GM12891 (cell line): ENCODE measurements around the gene POU6F2.

Experiments
- POLR2A ChIP-seq: IDR thresholded peaks from 2 replicates; pipeline ENCODE4 v1.6.1; 2011; ENCODE audit warnings: low read depth, low read length, control low read depth
- POLR2AphosphoS5 ChIP-seq: IDR thresholded peaks from 2 replicates; pipeline ENCODE4 v1.6.1; 2011; ENCODE audit warnings: low read depth, low read length, control low read depth
- TAF1 ChIP-seq: IDR thresholded peaks from 2 replicates; pipeline ENCODE4 v1.6.1; 2011; ENCODE audit warnings: low read depth, low read length, control low read depth

- TF ChIP-seq TAF1 (no peak), POLR2A (no peak), POLR2AphosphoS5 (no peak)
Measured at GRCh38 chr7:39269034-39269433, 291.3 kb downstream of the POU6F2 start.
